ENCODE data around the gene EZR.

DNA sequence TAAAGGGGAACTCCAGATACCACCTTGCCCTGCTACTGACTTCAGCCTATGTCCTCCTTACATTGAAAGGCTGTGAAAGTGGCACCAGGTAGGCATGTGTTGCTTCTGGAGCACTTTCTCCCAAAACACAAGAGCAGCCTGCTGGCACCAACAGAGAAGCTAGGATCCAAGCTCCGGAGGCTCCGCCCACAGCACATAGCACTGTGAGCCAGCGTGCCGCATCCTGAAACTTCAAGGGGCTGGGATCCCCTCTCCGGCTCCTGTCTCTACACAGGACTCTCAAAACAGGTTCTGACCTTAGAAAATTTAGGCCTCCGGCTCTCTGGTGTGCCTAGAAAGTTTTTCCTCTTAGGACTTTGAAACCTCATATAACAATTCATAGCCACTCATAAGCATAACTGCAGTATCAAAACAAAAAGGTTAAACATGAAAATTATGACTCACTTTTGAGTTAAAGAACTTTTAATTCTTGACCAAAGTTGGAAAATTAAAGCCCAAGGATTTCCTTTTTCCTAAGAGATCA is 41.1 kb downstream of the EZR start:
- no peak for TF ChIP-seq CTCF (IDR thresholded peaks at IDR 0.05)
- TF ChIP-seq POLR2AphosphoS5 (IDR thresholded peaks at IDR 0.05) = no peak
- no peak for TF ChIP-seq POLR2A (IDR thresholded peaks at IDR 0.05)
